Smooth muscle cell (in vitro differentiated cells): ENCODE data around the gene ELFN1. TPM values are rescaled to one million over a fixed set of nuclear protein-coding genes. Genes with fewer than 3 reads are reported as not detected.

Experiments used
- DNase-seq: peaks from one replicate; lab custom pipeline; 2025; ENCODE audit not compliant: unreplicated experiment; lab: John Stamatoyannopoulos, UW
- H2AFZ ChIP-seq: fragments of 200-600 bp; sonication (generic); 2 replicates; pipeline ENCODE4 v1.6.0; 2016; ENCODE audit warnings: antibody characterized with exemption, low read depth, mild to moderate bottlenecking
- H3F3A ChIP-seq: fragments of 200-600 bp; sonication (generic); 2 replicates; pipeline ENCODE4 v1.6.0; 2017; ENCODE audit warnings: antibody characterized with exemption, low read depth
- H3K27ac ChIP-seq: fragments of 200-600 bp; sonication (generic); 2 replicates; pipeline ENCODE4 v1.5.1; 2016; ENCODE audit warnings: low read depth, mild to moderate bottlenecking
- H3K27me3 ChIP-seq: fragments of 200-600 bp; sonication (generic); 2 replicates; pipeline ENCODE4 v1.6.1; 2016; ENCODE audit warnings: low read depth, mild to moderate bottlenecking
- H3K36me3 ChIP-seq: fragments of 200-600 bp; sonication (generic); 2 replicates; pipeline ENCODE4 v1.5.1; 2016; ENCODE audit warnings: low read depth
- H3K4me1 ChIP-seq: fragments of 200-600 bp; sonication (generic); 2 replicates; pipeline ENCODE4 v1.5.1; 2016; ENCODE audit warnings: low read depth
- H3K4me2 ChIP-seq: fragments of 200-600 bp; sonication (generic); 2 replicates; pipeline ENCODE4 v1.6.0; 2016; ENCODE audit warnings: mild to moderate bottlenecking
- H3K4me3 ChIP-seq: fragments of 200-600 bp; sonication (generic); 2 replicates; pipeline ENCODE4 v1.5.1; 2016; ENCODE audit warnings: mild to moderate bottlenecking
- H3K79me2 ChIP-seq: fragments of 200-600 bp; sonication (generic); 2 replicates; pipeline ENCODE4 v1.6.0; 2016; ENCODE audit warnings: low read depth, mild to moderate bottlenecking
- H3K9ac ChIP-seq: fragments of 200-600 bp; sonication (generic); 2 replicates; pipeline ENCODE4 v1.6.0; 2016; ENCODE audit warnings: low read depth
- H3K9me3 ChIP-seq: fragments of 200-600 bp; sonication (generic); replicated peaks from 2 replicates; pipeline ENCODE4 v1.5.1; 2016; ENCODE audit warnings: low read depth
- H4K20me1 ChIP-seq: fragments of 200-600 bp; sonication (generic); 2 replicates; pipeline ENCODE4 v1.6.0; 2016; ENCODE audit warnings: low read depth
- CTCF ChIP-seq: fragments of 200-600 bp; sonication (generic); IDR thresholded peaks from 2 replicates; pipeline ENCODE4 v1.5.1; 2017; ENCODE audit warnings: borderline replicate concordance, mild to moderate bottlenecking, antibody characterized with exemption; ENCODE audit not compliant: insufficient read depth, poor library complexity, severe bottlenecking
- WGBS: methylation state at CpG from one replicate; pipeline ENCODE4 v1.1.7; 2016; ENCODE audit warnings: low lambda C conversion rate; 5-methylcytosine and 5-hydroxymethylcytosine counted together
- polyA plus RNA-seq: library from polyadenylated mRNA; unstranded; fragments of >200 nt; fragmentation: Nextera tagmentation; extraction: Ambion mirVana; gene quantifications from 2 replicates; pipeline ENCODE4 v1.2.1, GENCODE V29; 2016
- total RNA-seq: library from RNA; depleted of rRNA; stranded (reverse); fragments of >200 nt; gene quantifications from 2 replicates; pipeline ENCODE4 v1.2.3, GENCODE V29; 2014

ELFN1 gene
- total and polyA plus RNA-seq, 2 experiments from 2014 or later: 4.2 to 6.2 TPM

- no peaks in the 10 kb centered on the region for H3K9me3 ChIP-seq
- H2AFZ ChIP-seq: no peak overlapping the region
- no peaks in the 10 kb centered on the region for H3K79me2 ChIP-seq
- no peak overlapping the region for H3K27ac ChIP-seq
- no peaks in the 10 kb centered on the region for H3F3A ChIP-seq
- no peak overlapping the region for H3K9ac ChIP-seq
- no peak overlapping the region for H3K4me3 ChIP-seq
- 92% methylated on average over 12 of the region's 12 CpGs for WGBS
- no peak for DNase-seq
- no peaks in the 10 kb centered on the region for H4K20me1 ChIP-seq
- no peaks in the 10 kb centered on the region for H3K36me3 ChIP-seq
- no peak overlapping the region for H3K4me2 ChIP-seq
- H3K27me3 ChIP-seq: no peaks in the 10 kb centered on the region
- TF ChIP-seq CTCF: no peak
- H3K4me1 ChIP-seq: no peaks in the 10 kb centered on the region
Observed at GRCh38 chr7:1781369-1781768, 111.3 kb downstream of the ELFN1 start.

GRCh38 chr7:1785839-1786238, 115.8 kb downstream of the ELFN1 start:
- 85% methylated on average over 3 of the region's 3 CpGs for WGBS
- Histone ChIP-seq H3K79me2 (no peaks in the 10 kb centered on the region), H3K4me1 (no peaks in the 10 kb centered on the region), H3F3A (no peaks in the 10 kb centered on the region), H2AFZ (no peak overlapping the region), H3K4me2 (no peak overlapping the region), H3K9ac (no peak overlapping the region), H3K27me3 (no peaks in the 10 kb centered on the region), H3K4me3 (no peak overlapping the region), H3K27ac (no peak overlapping the region), H3K9me3 (no peaks in the 10 kb centered on the region), H3K36me3 (no peaks in the 10 kb centered on the region), H4K20me1 (no peaks in the 10 kb centered on the region)
- DNase-seq: no peak
- TF ChIP-seq CTCF: no peak

- Histone ChIP-seq H3K9ac (no peak overlapping the region), H3K27ac (no peak overlapping the region), H3F3A (no peaks in the 10 kb centered on the region), H3K79me2 (no peaks in the 10 kb centered on the region), H3K4me3 (no peak overlapping the region), H2AFZ (no peak overlapping the region), H4K20me1 (no peaks in the 10 kb centered on the region), H3K27me3 (no peaks in the 10 kb centered on the region), H3K4me1 (no peaks in the 10 kb centered on the region), H3K4me2 (no peak overlapping the region), H3K36me3 (no peaks in the 10 kb centered on the region), H3K9me3 (no peaks in the 10 kb centered on the region)
- DNase-seq: no peak
- WGBS: 86% methylated on average over 9 of the region's 9 CpGs
- no peak for TF ChIP-seq CTCF
Observed at GRCh38 chr7:1787241-1787640, 117.2 kb downstream of the ELFN1 start.

- Histone ChIP-seq H3K9me3 (no peaks in the 10 kb centered on the region), H4K20me1 (no peaks in the 10 kb centered on the region), H3K9ac (no peak overlapping the region), H3K36me3 (no peaks in the 10 kb centered on the region), H3K4me2 (no peak overlapping the region), H2AFZ (no peak overlapping the region), H3K4me3 (no peak overlapping the region), H3K27me3 (no peaks in the 10 kb centered on the region), H3K27ac (no peak overlapping the region), H3K79me2 (no peaks in the 10 kb centered on the region), H3F3A (no peaks in the 10 kb centered on the region), H3K4me1 (no peaks in the 10 kb centered on the region)
- no peak for DNase-seq
- no peak for TF ChIP-seq CTCF
- 92% methylated on average over 18 of the region's 18 CpGs for WGBS
Observed at GRCh38 chr7:1787681-1788235, 117.7 kb downstream of the ELFN1 start.
